Neural progenitor cell (in vitro differentiated cells): ENCODE results near the gene DDX28. TPM values are rescaled to one million over a fixed set of nuclear protein-coding genes. Genes with fewer than 3 reads are reported as not detected.
A peak's percentile ranks its signal among the peaks of the same experiment; 100 is the strongest.
"Not testable (repeated sequence)": the region's sequence is repeated elsewhere in the genome, so short reads cannot be mapped to it uniquely, and the experiment has no call there.

ENCODE experiments used
- DNase-seq: peaks from one replicate; pipeline ENCODE4 v3.0.0-alpha.2; 2016; ENCODE audit warnings: low spot score
- H2AFZ ChIP-seq: fragments of 200-600 bp; sonication (generic); replicated peaks from 2 replicates; pipeline ENCODE4 v1.6.1; 2016; ENCODE audit warnings: antibody characterized with exemption
- H3F3A ChIP-seq: fragments of 200-600 bp; sonication (generic); 2 replicates; pipeline ENCODE4 v1.6.1; 2016; ENCODE audit warnings: antibody characterized with exemption, low read depth
- H3K27ac ChIP-seq: fragments of 200-600 bp; sonication (generic); 2 replicates; pipeline ENCODE4 v1.5.1; 2016; ENCODE audit warnings: mild to moderate bottlenecking
- H3K27me3 ChIP-seq: fragments of 200-600 bp; sonication (generic); 2 replicates; pipeline ENCODE4 v1.6.1; 2016; ENCODE audit warnings: mild to moderate bottlenecking, moderate library complexity
- H3K36me3 ChIP-seq: fragments of 200-600 bp; sonication (generic); 2 replicates; pipeline ENCODE4 v1.5.1; 2016
- H3K4me1 ChIP-seq: fragments of 200-600 bp; sonication (generic); 2 replicates; pipeline ENCODE4 v1.6.1; 2016; ENCODE audit warnings: mixed run types
- H3K4me2 ChIP-seq: fragments of 200-600 bp; sonication (generic); 2 replicates; pipeline ENCODE4 v1.6.1; 2016
- H3K4me3 ChIP-seq: fragments of 200-600 bp; sonication (generic); 2 replicates; pipeline ENCODE4 v1.5.1; 2016
- H3K79me2 ChIP-seq: fragments of 200-600 bp; sonication (generic); 2 replicates; pipeline ENCODE4 v1.6.1; 2016; ENCODE audit warnings: low read depth
- H3K9ac ChIP-seq: fragments of 200-600 bp; sonication (generic); 2 replicates; pipeline ENCODE4 v1.6.1; 2016
- H3K9me3 ChIP-seq: fragments of 200-600 bp; sonication (generic); 2 replicates; pipeline ENCODE4 v1.5.1; 2016; ENCODE audit warnings: low read depth
- H4K20me1 ChIP-seq: fragments of 200-600 bp; sonication (generic); 2 replicates; pipeline ENCODE4 v1.6.1; 2016; ENCODE audit warnings: low read depth
- H3K27ac Mint-ChIP-seq: 3 replicates; pipeline ENCODE4 v1.8.0; 2021; ENCODE audit warnings: mixed read lengths
- H3K27me3 Mint-ChIP-seq: 2 replicates; pipeline ENCODE4 v1.8.0; 2022; ENCODE audit warnings: low read depth, mild to moderate bottlenecking, inconsistent platforms, moderate library complexity, mixed read lengths; ENCODE audit not compliant: insufficient read depth
- H3K36me3 Mint-ChIP-seq: 3 replicates; pipeline ENCODE4 v1.8.0; 2021; ENCODE audit warnings: mixed read lengths
- H3K4me1 Mint-ChIP-seq: 3 replicates; pipeline ENCODE4 v1.8.0; 2021; ENCODE audit warnings: mixed read lengths
- H3K4me3 Mint-ChIP-seq: 3 replicates; pipeline ENCODE4 v1.8.0; 2021; ENCODE audit warnings: mild to moderate bottlenecking, moderate library complexity, mixed read lengths
- H3K9me3 Mint-ChIP-seq: 3 replicates; pipeline ENCODE4 v1.8.0; 2020; ENCODE audit warnings: mixed read lengths
- CTCF ChIP-seq: fragments of 200-600 bp; sonication (generic); IDR thresholded peaks from 2 replicates; pipeline ENCODE4 v1.5.1; 2017; ENCODE audit warnings: antibody characterized with exemption, mild to moderate bottlenecking
- EZH2 ChIP-seq: fragments of 200-600 bp; sonication (generic); IDR thresholded peaks from 2 replicates; pipeline ENCODE4 v1.6.1; 2017; ENCODE audit warnings: antibody characterized with exemption, mild to moderate bottlenecking, moderate library complexity
- EZH2phosphoT487 ChIP-seq: fragments of 200-600 bp; sonication (generic); IDR thresholded peaks from 2 replicates; pipeline ENCODE4 v1.6.1; 2017; ENCODE audit warnings: antibody characterized with exemption
- total RNA-seq: library from RNA; depleted of rRNA; stranded (reverse); fragments of >200 nt; gene quantifications from 2 replicates; pipeline ENCODE4 v1.2.3, GENCODE V29; 2015; ENCODE audit warnings: low replicate concordance

DDX28 gene
- total RNA-seq, 1 donor from 2014 or later: 7.3 TPM

GRCh38 chr16:67998231-67998778 lies 24.7 kb downstream of the DDX28 start:
- H3K4me3 ChIP-seq, H3K4me1 Mint-ChIP-seq, H3K9me3 ChIP-seq, H3K27me3 Mint-ChIP-seq, H3K27ac Mint-ChIP-seq, H3K36me3 ChIP-seq, H3K4me2 ChIP-seq, H3K79me2 ChIP-seq, H3K27me3 ChIP-seq, H4K20me1 ChIP-seq, H3K9ac ChIP-seq, H3K4me1 ChIP-seq, H3K27ac ChIP-seq, H3K36me3 Mint-ChIP-seq, H3F3A ChIP-seq, H3K9me3 Mint-ChIP-seq, H3K4me3 Mint-ChIP-seq, DNase-seq: not testable (repeated sequence)
- H2AFZ ChIP-seq: peak overlapping the region; percentile 15

- Histone ChIP-seq H3F3A (no peaks in the 10 kb centered on the region), H3K4me2 (no peak overlapping the region), H3K9ac (no peak overlapping the region), H3K9me3 (no peaks in the 10 kb centered on the region), H3K4me1 (no peaks in the 10 kb centered on the region), H3K27me3 (peaks cover 12% of the 10 kb centered on the region), H3K27ac (no peak overlapping the region), H3K4me3 (no peak overlapping the region), H4K20me1 (no peaks in the 10 kb centered on the region), H2AFZ (no peak overlapping the region), H3K79me2 (no peaks in the 10 kb centered on the region), H3K36me3 (no peaks in the 10 kb centered on the region)
- DNase-seq: no peak
- Mint-ChIP-seq H3K36me3 (no peaks in the 10 kb centered on the region), H3K27me3 (peaks cover 10% of the 10 kb centered on the region), H3K27ac (no peak overlapping the region), H3K9me3 (peaks cover 2% of the 10 kb centered on the region), H3K4me1 (peaks cover 3% of the 10 kb centered on the region), H3K4me3 (no peak overlapping the region)
- no peak for TF ChIP-seq CTCF
- no peak for TF ChIP-seq EZH2phosphoT487
- no peak for TF ChIP-seq EZH2
These were observed 26.4 kb downstream of the DDX28 start for GRCh38 chr16:67996666-67997065.

GRCh38 chr16:67995423-67995822 lies 27.6 kb downstream of the DDX28 start:
- H3K9ac ChIP-seq: no peak overlapping the region
- no peaks in the 10 kb centered on the region for H3K36me3 ChIP-seq
- no peaks in the 10 kb centered on the region for H3K79me2 ChIP-seq
- no peaks in the 10 kb centered on the region for H3F3A ChIP-seq
- no peak for TF ChIP-seq EZH2
- TF ChIP-seq CTCF: no peak
- H3K27ac ChIP-seq: no peak overlapping the region
- no peaks in the 10 kb centered on the region for H3K36me3 Mint-ChIP-seq
- peaks cover 2% of the 10 kb centered on the region for H3K9me3 Mint-ChIP-seq
- no peak overlapping the region for H3K27ac Mint-ChIP-seq
- peaks cover 3% of the 10 kb centered on the region for H3K4me1 Mint-ChIP-seq
- no peak overlapping the region for H3K4me3 ChIP-seq
- no peak for DNase-seq
- H4K20me1 ChIP-seq: no peaks in the 10 kb centered on the region
- no peaks in the 10 kb centered on the region for H3K9me3 ChIP-seq
- H3K27me3 Mint-ChIP-seq: peaks cover 10% of the 10 kb centered on the region
- no peak overlapping the region for H3K4me3 Mint-ChIP-seq
- H2AFZ ChIP-seq: no peak overlapping the region
- no peak overlapping the region for H3K4me2 ChIP-seq
- no peaks in the 10 kb centered on the region for H3K4me1 ChIP-seq
- H3K27me3 ChIP-seq: peaks cover 12% of the 10 kb centered on the region

GRCh38 chr16:67994040-67994408 lies 29.0 kb downstream of the DDX28 start:
- peaks cover 10% of the 10 kb centered on the region for H3K27me3 Mint-ChIP-seq
- H3K4me3 Mint-ChIP-seq: peak overlapping the region; percentile 46
- H3F3A ChIP-seq, H4K20me1 ChIP-seq, DNase-seq, H3K79me2 ChIP-seq, H3K4me1 ChIP-seq, H3K4me2 ChIP-seq, H3K9me3 ChIP-seq, H3K4me3 ChIP-seq, H3K36me3 Mint-ChIP-seq, H3K9me3 Mint-ChIP-seq, H3K4me1 Mint-ChIP-seq, H3K36me3 ChIP-seq, H3K27ac Mint-ChIP-seq, H3K27ac ChIP-seq, H3K9ac ChIP-seq: not testable (repeated sequence)
- Histone ChIP-seq H3K27me3 (peaks cover 12% of the 10 kb centered on the region), H2AFZ (peak overlapping the region; percentile 81)
